Adipocyte (in vitro differentiated cells): ENCODE measurements around the gene PNMA1.

Experiments
- DNase-seq: peaks from one replicate; pipeline ENCODE4 v3.0.0-alpha.2; 2015; ENCODE audit warnings: low read depth
- H3K27me3 ChIP-seq: replicated peaks from 2 replicates; pipeline ENCODE4 v1.7.0; 2013; ENCODE audit warnings: mild to moderate bottlenecking, low read length, moderate library complexity; ENCODE audit not compliant: control insufficient read depth, insufficient read depth
- H3K36me3 ChIP-seq: 2 replicates; pipeline ENCODE4 v1.7.0; 2013; ENCODE audit warnings: low read length, mild to moderate bottlenecking, moderate library complexity; ENCODE audit not compliant: control insufficient read depth, insufficient read depth, severe bottlenecking
- H3K4me1 ChIP-seq: 2 replicates; pipeline ENCODE4 v1.7.0; 2013; ENCODE audit warnings: mild to moderate bottlenecking, low read length, moderate library complexity; ENCODE audit not compliant: control insufficient read depth, insufficient read depth
- H3K4me3 ChIP-seq: 2 replicates; pipeline ENCODE4 v1.7.0; 2013; ENCODE audit warnings: mild to moderate bottlenecking, low read length, moderate library complexity
- H3K9ac ChIP-seq: 2 replicates; pipeline ENCODE4 v1.7.0; 2013; ENCODE audit warnings: mild to moderate bottlenecking, low read length, moderate library complexity
- H3K9me3 ChIP-seq: 2 replicates; pipeline ENCODE4 v1.7.0; 2013; ENCODE audit warnings: mild to moderate bottlenecking, low read length, moderate library complexity; ENCODE audit not compliant: control insufficient read depth

The PNMA1 gene

DNA sequence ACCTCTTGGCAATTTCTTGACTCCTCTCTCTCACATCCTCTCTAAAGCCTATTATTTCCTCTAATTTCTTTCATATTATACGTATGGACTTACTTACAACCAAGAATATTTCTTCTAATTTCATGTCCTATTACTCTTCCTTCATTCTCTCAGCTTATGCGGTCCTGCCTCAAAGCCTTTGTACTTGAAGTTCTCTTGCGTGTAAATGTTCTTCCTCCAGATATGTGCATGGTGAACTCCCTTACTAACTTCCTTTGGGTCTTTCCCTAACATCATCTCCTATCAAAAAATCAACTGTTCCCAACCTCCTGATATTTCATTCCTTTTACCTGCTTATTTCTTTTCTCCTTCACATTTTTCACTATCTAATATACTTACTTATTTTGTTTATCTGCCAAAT lies 46.3 kb downstream of the PNMA1 start:
- H3K4me1 ChIP-seq, result peaks cover 4% of the 10 kb centered on the region
- H3K36me3 ChIP-seq, result peaks cover 5% of the 10 kb centered on the region
- no peaks in the 10 kb centered on the region for H3K9me3 ChIP-seq
- no peak overlapping the region for H3K9ac ChIP-seq
- H3K4me3 ChIP-seq, result no peak overlapping the region
- no peak for DNase-seq
- H3K27me3 ChIP-seq, result no peaks in the 10 kb centered on the region

DNA sequence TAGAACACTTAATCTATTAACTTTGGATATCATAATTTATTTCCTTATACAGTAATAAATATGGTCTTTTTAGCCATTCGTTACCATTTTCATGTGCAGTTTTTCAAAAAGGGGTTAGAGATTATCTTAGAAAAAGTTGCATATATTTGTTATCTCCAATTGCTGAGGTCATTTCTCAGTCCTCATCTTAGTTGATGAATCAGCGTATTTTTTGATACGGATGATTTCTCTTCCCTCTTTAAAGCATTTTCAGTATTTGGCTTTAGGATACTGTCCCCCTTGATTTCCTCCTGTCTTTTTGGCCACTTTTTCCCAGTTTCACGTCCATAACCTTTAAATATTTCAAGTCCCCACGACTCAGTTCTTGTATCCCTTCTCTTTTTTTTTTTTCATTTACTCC lies 47.6 kb downstream of the PNMA1 start:
- H3K9me3 ChIP-seq, result no peaks in the 10 kb centered on the region
- DNase-seq, result no peak
- H3K9ac ChIP-seq, result no peak overlapping the region
- no peaks in the 10 kb centered on the region for H3K27me3 ChIP-seq
- H3K4me3 ChIP-seq, result no peak overlapping the region
- peaks cover 13% of the 10 kb centered on the region for H3K4me1 ChIP-seq
- peaks cover under 1% of the 10 kb centered on the region for H3K36me3 ChIP-seq

DNA sequence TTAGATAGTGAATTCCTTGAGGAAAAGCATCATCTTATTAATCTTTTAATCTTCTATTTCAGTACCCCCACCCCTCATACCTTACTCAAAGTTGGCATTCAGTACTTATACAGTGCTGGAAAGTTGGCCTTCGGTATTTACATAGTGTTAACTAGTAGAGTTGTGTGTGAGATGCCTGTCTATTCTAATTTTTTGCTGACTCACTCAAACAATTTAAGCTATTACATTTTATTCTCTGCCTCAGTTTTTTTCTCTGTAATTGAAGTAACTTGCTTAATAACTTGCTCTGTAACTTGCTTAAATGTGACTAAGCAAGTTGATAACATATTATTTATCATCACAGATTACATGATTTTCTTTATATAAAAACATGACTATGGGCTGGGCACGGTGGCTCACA lies 49.1 kb downstream of the PNMA1 start:
- H3K9ac ChIP-seq, result no peak overlapping the region
- no peak for DNase-seq
- H3K36me3 ChIP-seq, result no peaks in the 10 kb centered on the region
- H3K4me1 ChIP-seq, result peaks cover 13% of the 10 kb centered on the region
- H3K9me3 ChIP-seq, result no peaks in the 10 kb centered on the region
- H3K4me3 ChIP-seq, result no peak overlapping the region
- H3K27me3 ChIP-seq, result no peaks in the 10 kb centered on the region

DNA sequence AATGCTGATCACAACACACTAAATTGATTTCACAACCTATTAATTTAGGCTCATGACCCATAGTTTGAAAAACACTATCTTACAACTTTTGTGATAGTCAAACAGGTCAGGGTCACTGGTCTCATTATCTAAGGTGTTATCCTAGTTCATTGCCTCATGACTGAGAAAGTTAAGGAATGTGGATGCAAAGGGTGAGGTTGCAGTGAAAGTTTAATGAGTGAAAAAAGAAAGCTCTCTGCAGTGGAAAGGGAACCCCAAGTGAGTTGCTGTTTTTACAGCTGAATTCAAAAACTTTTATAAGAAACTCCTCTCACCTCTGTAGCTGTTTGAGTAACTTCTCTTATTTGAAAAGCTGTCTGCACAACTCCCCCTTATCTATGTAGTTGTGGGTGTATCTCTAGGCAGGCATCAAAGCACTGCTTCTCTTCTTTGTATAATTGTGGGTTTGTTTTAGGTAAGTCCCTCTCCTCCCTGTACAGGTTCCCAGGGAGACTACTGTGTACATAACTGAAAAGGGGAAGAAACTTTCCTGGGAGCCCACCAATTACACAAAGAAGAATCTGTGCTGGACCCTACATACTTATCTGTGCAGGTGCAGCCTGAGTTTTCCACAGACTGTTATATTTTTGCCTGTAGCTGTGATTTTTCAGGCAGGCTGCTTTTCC lies 50.5 kb downstream of the PNMA1 start:
- no peak for DNase-seq

DNA sequence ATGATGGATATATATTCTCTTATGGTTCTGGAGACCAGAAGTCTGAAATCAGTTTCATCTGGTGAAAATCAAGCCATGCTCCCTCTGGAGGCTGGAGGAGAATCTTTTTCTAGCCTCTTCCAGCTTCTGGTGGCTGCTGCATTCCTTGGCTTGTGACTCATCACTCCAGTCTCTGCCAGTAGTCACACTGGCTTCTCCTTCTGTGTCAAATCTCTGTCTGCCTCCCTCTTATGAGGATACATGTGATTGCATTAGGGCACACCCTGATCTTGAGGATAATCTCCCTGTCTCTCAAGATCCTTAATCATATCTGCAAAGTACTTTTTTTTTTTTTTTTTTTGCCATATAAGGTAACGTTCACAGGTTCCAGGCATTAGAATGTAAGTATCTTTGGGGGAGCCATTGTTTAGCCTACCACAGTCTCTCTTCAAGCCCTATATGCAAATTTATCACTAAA lies 51.7 kb downstream of the PNMA1 start:
- Histone ChIP-seq H3K9ac (no peak overlapping the region), H3K36me3 (no peaks in the 10 kb centered on the region), H3K9me3 (no peaks in the 10 kb centered on the region), H3K4me1 (peaks cover 13% of the 10 kb centered on the region), H3K4me3 (no peak overlapping the region), H3K27me3 (no peaks in the 10 kb centered on the region)
- DNase-seq, result peak; percentile 81

More for the DNA sequence above, 50.5 kb downstream of the PNMA1 start:
- Histone ChIP-seq H3K4me3 (no peak overlapping the region), H3K27me3 (no peaks in the 10 kb centered on the region), H3K4me1 (peaks cover 13% of the 10 kb centered on the region), H3K36me3 (no peaks in the 10 kb centered on the region), H3K9me3 (no peaks in the 10 kb centered on the region), H3K9ac (no peak overlapping the region)

DNA sequence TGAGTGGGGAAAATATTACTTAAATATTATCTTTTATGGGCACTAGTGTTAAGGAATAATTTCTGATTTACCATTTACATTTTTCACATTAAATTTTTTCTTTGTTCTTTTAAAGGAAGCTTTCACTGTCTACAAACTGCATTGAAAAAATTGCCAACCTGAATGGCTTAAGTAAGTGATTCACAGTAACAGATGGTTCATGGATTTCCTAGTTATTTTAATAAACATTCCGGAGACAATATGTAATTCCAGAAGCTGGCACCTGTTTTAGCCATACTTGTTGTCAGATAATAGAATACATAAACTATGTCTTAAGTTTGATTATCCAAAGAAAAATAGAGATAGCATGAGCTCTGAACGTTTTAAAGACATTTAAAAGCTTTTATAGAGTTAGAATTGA lies 52.3 kb downstream of the PNMA1 start:
- no peak overlapping the region for H3K4me3 ChIP-seq
- no peak overlapping the region for H3K9ac ChIP-seq
- H3K4me1 ChIP-seq, result peaks cover 13% of the 10 kb centered on the region
- H3K9me3 ChIP-seq, result no peaks in the 10 kb centered on the region
- no peaks in the 10 kb centered on the region for H3K36me3 ChIP-seq
- no peak for DNase-seq
- no peaks in the 10 kb centered on the region for H3K27me3 ChIP-seq
